Endothelial cell of umbilical vein (primary cell): Measurements from ENCODE around the gene SETD2.

Experiments used
- CTCF ChIP-seq, 2 donors: IDR thresholded peaks; 1 replicate in 1 of 2; 2 replicates in 1 of 2; pipeline ENCODE4 v1.5.1; 2011; ENCODE audit warnings: low read length in 2 of 2, mild to moderate bottlenecking in 2 of 2, moderate library complexity in 2 of 2, control low read depth in 1 of 2, inconsistent platforms in 1 of 2, low read depth in 1 of 2; ENCODE audit not compliant: insufficient read depth in 1 of 2; ENCODE audit errors: extremely low read depth in 1 of 2
- EZH2 ChIP-seq: IDR thresholded peaks from 2 replicates; pipeline ENCODE4 v1.6.1; 2012; ENCODE audit warnings: borderline replicate concordance, low read depth, mild to moderate bottlenecking, moderate library complexity, low read length, inconsistent platforms; ENCODE audit not compliant: severe bottlenecking
- FOS ChIP-seq: IDR thresholded peaks from 2 replicates; pipeline ENCODE4 v1.6.1; 2011; ENCODE audit warnings: mild to moderate bottlenecking, low read length, moderate library complexity, borderline replicate concordance; ENCODE audit not compliant: insufficient read depth
- GATA2 ChIP-seq: IDR thresholded peaks from 2 replicates; pipeline ENCODE4 v1.7.0; 2011; ENCODE audit warnings: low read depth, mild to moderate bottlenecking, moderate library complexity, mixed read lengths, low read length; ENCODE audit not compliant: insufficient read length, insufficient read depth
- JUN ChIP-seq: IDR thresholded peaks from 2 replicates; pipeline ENCODE4 v1.6.1; 2011; ENCODE audit warnings: borderline replicate concordance, low read depth; ENCODE audit not compliant: insufficient read length, insufficient read depth
- MAX ChIP-seq: IDR thresholded peaks from 2 replicates; pipeline ENCODE4 v1.6.1; 2011; ENCODE audit not compliant: insufficient read depth, insufficient read length
- POLR2A ChIP-seq: IDR thresholded peaks from 2 replicates; pipeline ENCODE4 v1.6.1; 2012; ENCODE audit warnings: low read depth, mild to moderate bottlenecking, control low read depth, low read length
- POLR2AphosphoS5 ChIP-seq: IDR thresholded peaks from 2 replicates; pipeline ENCODE4 v1.6.1; 2012; ENCODE audit warnings: low read depth, mild to moderate bottlenecking, control low read depth, low read length, moderate library complexity; ENCODE audit not compliant: insufficient read depth

GRCh38 chr3:47028667-47029066 lies 135.2 kb downstream of the SETD2 start:
- TF ChIP-seq EZH2 (no peak), CTCF (IDR thresholded peaks at IDR 0.05; ENCODE audit: extremely low read depth in 1 of 2, insufficient read depth in 1 of 2, low read depth in 1 of 2, low read length in 2 of 2) (no peak), POLR2AphosphoS5 (no peak), MAX (no peak), POLR2A (no peak), JUN (no peak), FOS (no peak), GATA2 (no peak)
